Transverse colon (tissue), 4 donors: ENCODE measurements around the gene SCAND1. TPM values are rescaled to one million over a fixed set of nuclear protein-coding genes. Genes with fewer than 3 reads are reported as not detected.

ENCODE experiments used
- DNase-seq: peaks from one replicate; pipeline ENCODE4 v3.0.0-alpha.2; 2019
- H3K27ac ChIP-seq, 4 donors: fragments of 200-600 bp; sonication (generic); 2 replicates each; pipeline ENCODE4 v1.5.1; 2016 to 2018; ENCODE audit warnings: inconsistent platforms in 4 of 4
- H3K27me3 ChIP-seq: fragments of 200-600 bp; sonication (generic); 2 replicates; pipeline ENCODE4 v1.5.1; 2017; ENCODE audit warnings: inconsistent platforms
- H3K36me3 ChIP-seq, 4 donors: fragments of 200-600 bp; sonication (generic); 2 replicates each; pipeline ENCODE4 v1.5.1; 2017 to 2019; ENCODE audit warnings: inconsistent platforms in 4 of 4
- H3K4me1 ChIP-seq, 4 donors: fragments of 200-600 bp; sonication (generic); 2 replicates each; pipeline ENCODE4 v1.5.1; 2017 to 2020; ENCODE audit warnings: inconsistent platforms in 4 of 4
- H3K4me3 ChIP-seq, 4 donors: fragments of 200-600 bp; sonication (generic); 1 replicate in 1 of 4; 2 replicates in 3 of 4; pipeline versions ENCODE4 v1.5.1 to v1.6.1; 2017 to 2019; ENCODE audit warnings: inconsistent platforms in 4 of 4
- H3K9me3 ChIP-seq, 2 donors: fragments of 200-600 bp; sonication (generic); 2 replicates each; pipeline ENCODE4 v1.5.1; 2017 to 2019; ENCODE audit warnings: inconsistent platforms in 2 of 2
- CTCF ChIP-seq, 5 experiments: fragments of 200-600 bp in 3 of 5; fragments of 450-650 bp in 2 of 5; sonication (generic) in 3 of 5; IDR thresholded peaks; 1 replicate in 2 of 5; 2 replicates in 3 of 5; pipeline ENCODE4 v1.5.1; 2016 to 2017; ENCODE audit warnings: antibody characterized with exemption in 5 of 5, inconsistent platforms in 3 of 5, mild to moderate bottlenecking in 2 of 5, moderate library complexity in 1 of 5
- EP300 ChIP-seq: sonication (generic); formaldehyde crosslinking; IDR thresholded peaks from one replicate; pipeline ENCODE4 v1.6.1; 2017; ENCODE audit warnings: antibody characterized with exemption, low read depth
- POLR2A ChIP-seq: fragments of 450-650 bp; IDR thresholded peaks from one replicate; pipeline ENCODE4 v1.6.1; 2016; ENCODE audit warnings: antibody characterized with exemption, mild to moderate bottlenecking, moderate library complexity
- POLR2AphosphoS5 ChIP-seq, 3 donors: sonication (generic); formaldehyde crosslinking; IDR thresholded peaks; one replicate each; pipeline ENCODE4 v1.6.1; 2016; ENCODE audit warnings: antibody characterized with exemption in 3 of 3
- WGBS, 2 donors: methylation state at CpG; one replicate each; pipeline ENCODE4 v1.1.5; 2018; ENCODE audit warnings: low coverage in 1 of 2; 5-methylcytosine and 5-hydroxymethylcytosine counted together
- in situ Hi-C, 4 donors: fragments of 200-750 bp; cut with MboI; loops; one replicate each; pipeline versions ENCODE4 v1.15.0 to v1.15.1; 2017; ENCODE audit warnings: low sequenced_read_pairs in 3 of 4, low pct_ligation_motif_present in 1 of 4, low pct_unique_long_range_greater_than_20kb in 1 of 4
- intact Hi-C: fragments of 100-400 bp; cut with DNase I; formaldehyde crosslinking; loops from one replicate; pipeline ENCODE4 v1.15.1; 2023; ENCODE audit warnings: low total_unique reads
- total RNA-seq, 4 donors: library from RNA; depleted of rRNA; stranded (reverse); fragments of >200 nt; gene quantifications; one replicate each; pipeline ENCODE4 v1.1.0, GENCODE V29; 2016

SCAND1 gene
- total RNA-seq, 4 donors from 2014 or later, result 80.8 to 152 (median 109) TPM

- no peak overlapping the region for H3K27ac ChIP-seq
- WGBS, 2 donors, result 97 to 100% methylated on average over 3 of the region's 3 CpGs
- TF ChIP-seq EP300 (no peak), POLR2A (no peak), CTCF (IDR thresholded peaks at IDR 0.05) (no peak), POLR2AphosphoS5 (IDR thresholded peaks at IDR 0.05) (no peak)
- H3K36me3 ChIP-seq, result peaks cover 0 to 44% (median 12%) of the 10 kb centered on the region in 4 donors
- no peaks in the 10 kb centered on the region for H3K27me3 ChIP-seq
- DNase-seq, result no peak
- H3K9me3 ChIP-seq, result no peaks in the 10 kb centered on the region
- in situ Hi-C loops, result no loop called here
- H3K4me3 ChIP-seq, result no peak overlapping the region
- intact Hi-C loops, result no loop called here
- no peaks in the 10 kb centered on the region for H3K4me1 ChIP-seq
These were observed 15.0 kb downstream of the SCAND1 start for GRCh38 chr20:35939264-35939663.

- WGBS, 2 donors, result 60 to 94% methylated on average over 1 to 4 of the region's 4 CpGs
- no peaks in the 10 kb centered on the region for H3K4me1 ChIP-seq
- H3K27ac ChIP-seq, result no peak overlapping the region
- no peak for DNase-seq
- H3K36me3 ChIP-seq, result peaks cover 0 to 17% (median 8%) of the 10 kb centered on the region in 4 donors
- intact Hi-C loops, result no loop called here
- H3K4me3 ChIP-seq, result no peak overlapping the region
- no peaks in the 10 kb centered on the region for H3K27me3 ChIP-seq
- H3K9me3 ChIP-seq, result no peaks in the 10 kb centered on the region
- in situ Hi-C loops, result no loop called here
- TF ChIP-seq EP300 (no peak), CTCF (IDR thresholded peaks at IDR 0.05) (no peak), POLR2A (no peak), POLR2AphosphoS5 (IDR thresholded peaks at IDR 0.05) (no peak)
These were observed 20.3 kb downstream of the SCAND1 start for GRCh38 chr20:35934050-35934449.

DNA sequence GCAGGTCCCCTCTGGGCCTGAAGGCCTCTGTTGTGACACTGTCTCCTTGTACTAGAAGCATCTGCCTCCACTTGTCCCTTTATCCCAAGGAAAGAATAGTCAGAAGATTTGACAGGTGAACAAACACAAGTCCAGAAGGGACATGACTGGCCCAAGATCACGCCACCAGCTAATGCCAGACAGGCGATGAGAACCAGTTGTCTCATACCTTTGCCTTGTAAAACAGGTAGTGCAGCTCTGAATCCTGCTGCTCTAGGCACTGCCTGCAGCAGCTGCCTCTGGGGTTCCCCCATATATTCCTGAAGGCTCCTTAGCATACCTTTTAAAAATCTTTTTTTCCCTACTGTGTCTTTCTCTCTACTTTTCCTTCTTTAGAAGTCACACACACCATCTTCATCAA, 25.0 kb downstream of the SCAND1 start:
- H3K27ac ChIP-seq, result no peak overlapping the region
- no peaks in the 10 kb centered on the region for H3K27me3 ChIP-seq
- no peak for DNase-seq
- 95% methylated on average over 2 of the region's 2 CpGs; no CpG with 5 or more reads in 1 of the 2 donors for WGBS, 2 donors
- TF ChIP-seq CTCF (IDR thresholded peaks at IDR 0.05) (no peak), EP300 (no peak), POLR2AphosphoS5 (IDR thresholded peaks at IDR 0.05) (no peak), POLR2A (no peak)
- no peaks in the 10 kb centered on the region for H3K4me1 ChIP-seq
- H3K36me3 ChIP-seq, result peaks cover 0 to 20% (median 6%) of the 10 kb centered on the region in 4 donors
- in situ Hi-C loops, result no loop called here
- H3K4me3 ChIP-seq, result no peak overlapping the region
- intact Hi-C loops, result no loop called here
- no peaks in the 10 kb centered on the region for H3K9me3 ChIP-seq

- Histone ChIP-seq H3K36me3 (peaks cover 0 to 36% (median 5%) of the 10 kb centered on the region in 4 donors), H3K27me3 (no peaks in the 10 kb centered on the region), H3K9me3 (no peaks in the 10 kb centered on the region), H3K27ac (no peak overlapping the region), H3K4me1 (no peaks in the 10 kb centered on the region), H3K4me3 (no peak overlapping the region)
- no peak for DNase-seq
- intact Hi-C loops (no loop called here), in situ Hi-C loops (no loop called here)
- WGBS, 2 donors, result 87 to 92% methylated on average over 3 of the region's 3 CpGs
- no peak for TF ChIP-seq EP300
- no peak for TF ChIP-seq POLR2A
- no peak for TF ChIP-seq POLR2AphosphoS5 (IDR thresholded peaks at IDR 0.05)
- TF ChIP-seq CTCF (IDR thresholded peaks at IDR 0.05), result no peak
These were observed 33.8 kb downstream of the SCAND1 start for GRCh38 chr20:35920523-35920922.
